Measurements from ENCODE around the gene ROBO2. TPM values are rescaled to one million over a fixed set of nuclear protein-coding genes. Genes with fewer than 3 reads are reported as not detected.

The ROBO2 gene
- total RNA-seq, 1 experiment from 2014 or later = 0.16 TPM

- no peaks in the 10 kb centered on the region for H3K36me3 Mint-ChIP-seq (ENCODE audit: insufficient read depth, unreplicated experiment)
- no peak overlapping the region for H3K4me3 Mint-ChIP-seq (ENCODE audit: unreplicated experiment)
- Histone ChIP-seq H3K4me3 (ENCODE audit: low read depth, low read length) (no peak overlapping the region), H3K4me1 (no peaks in the 10 kb centered on the region), H3K9me3 (no peaks in the 10 kb centered on the region), H3K27me3 (replicated peaks; ENCODE audit: control insufficient read depth, insufficient read depth, low read length) (no peaks in the 10 kb centered on the region), H3K36me3 (ENCODE audit: control insufficient read depth, insufficient read depth, low read length) (no peaks in the 10 kb centered on the region)
- BruUV-seq (replicated peaks) = no TSS peak
- intact Hi-C loops (cut with micrococcal nuclease; ENCODE audit: unreplicated experiment) = no loop called here
- TF ChIP-seq CTCF (IDR thresholded peaks at IDR 0.05; ENCODE audit: insufficient read depth in 1 of 2, low read depth in 1 of 2, low read length in 1 of 2, severe bottlenecking in 1 of 2, unreplicated experiment in 1 of 2) = no peak
- DNase-seq = no peak
- no peak overlapping the region for H3K27ac Mint-ChIP-seq (ENCODE audit: unreplicated experiment)
- peaks cover 6% of the 10 kb centered on the region for H3K27me3 Mint-ChIP-seq (ENCODE audit: insufficient read depth, unreplicated experiment)
- H3K4me1 Mint-ChIP-seq (ENCODE audit: low read depth, unreplicated experiment) = no peaks in the 10 kb centered on the region
- CTCF ChIA-PET = no interaction called here
- POLR2A ChIA-PET = no interaction called here
- no peaks in the 10 kb centered on the region for H3K9me3 Mint-ChIP-seq (ENCODE audit: unreplicated experiment)
Measured at GRCh38 chr3:77259694-77260093, 219.8 kb downstream of the ROBO2 start.

GRCh38 chr3:77262361-77262760, 222.5 kb downstream of the ROBO2 start:
- H3K27me3 Mint-ChIP-seq (ENCODE audit: insufficient read depth, unreplicated experiment) = peaks cover 3% of the 10 kb centered on the region
- no peaks in the 10 kb centered on the region for H3K4me1 ChIP-seq
- no peaks in the 10 kb centered on the region for H3K36me3 Mint-ChIP-seq (ENCODE audit: insufficient read depth, unreplicated experiment)
- POLR2A ChIA-PET = no interaction called here
- CTCF ChIA-PET = no interaction called here
- H3K9me3 Mint-ChIP-seq (ENCODE audit: unreplicated experiment) = no peaks in the 10 kb centered on the region
- H3K4me1 Mint-ChIP-seq (ENCODE audit: low read depth, unreplicated experiment) = no peaks in the 10 kb centered on the region
- intact Hi-C loops (cut with micrococcal nuclease; ENCODE audit: unreplicated experiment) = no loop called here
- BruUV-seq (replicated peaks) = no TSS peak
- no peak overlapping the region for H3K4me3 Mint-ChIP-seq (ENCODE audit: unreplicated experiment)
- H3K27me3 ChIP-seq (replicated peaks; ENCODE audit: control insufficient read depth, insufficient read depth, low read length) = no peaks in the 10 kb centered on the region
- no peaks in the 10 kb centered on the region for H3K36me3 ChIP-seq (ENCODE audit: control insufficient read depth, insufficient read depth, low read length)
- no peak overlapping the region for H3K4me3 ChIP-seq (ENCODE audit: low read depth, low read length)
- TF ChIP-seq CTCF (IDR thresholded peaks at IDR 0.05; ENCODE audit: insufficient read depth in 1 of 2, low read depth in 1 of 2, low read length in 1 of 2, severe bottlenecking in 1 of 2, unreplicated experiment in 1 of 2) = no peak
- DNase-seq = no peak
- no peaks in the 10 kb centered on the region for H3K9me3 ChIP-seq
- no peak overlapping the region for H3K27ac Mint-ChIP-seq (ENCODE audit: unreplicated experiment)

- ChIA-PET CTCF (no interaction called here), POLR2A (no interaction called here)
- Histone ChIP-seq H3K4me1 (no peaks in the 10 kb centered on the region), H3K4me3 (ENCODE audit: low read depth, low read length) (no peak overlapping the region), H3K9me3 (no peaks in the 10 kb centered on the region), H3K27me3 (replicated peaks; ENCODE audit: control insufficient read depth, insufficient read depth, low read length) (no peaks in the 10 kb centered on the region), H3K36me3 (ENCODE audit: control insufficient read depth, insufficient read depth, low read length) (no peaks in the 10 kb centered on the region)
- no peak for TF ChIP-seq CTCF (IDR thresholded peaks at IDR 0.05; ENCODE audit: insufficient read depth in 1 of 2, low read depth in 1 of 2, low read length in 1 of 2, severe bottlenecking in 1 of 2, unreplicated experiment in 1 of 2)
- Mint-ChIP-seq H3K9me3 (ENCODE audit: unreplicated experiment) (no peaks in the 10 kb centered on the region), H3K36me3 (ENCODE audit: insufficient read depth, unreplicated experiment) (no peaks in the 10 kb centered on the region), H3K27ac (ENCODE audit: unreplicated experiment) (no peak overlapping the region), H3K4me1 (ENCODE audit: low read depth, unreplicated experiment) (no peaks in the 10 kb centered on the region), H3K27me3 (ENCODE audit: insufficient read depth, unreplicated experiment) (peaks cover 2% of the 10 kb centered on the region), H3K4me3 (ENCODE audit: unreplicated experiment) (no peak overlapping the region)
- DNase-seq = no peak
- intact Hi-C loops (cut with micrococcal nuclease; ENCODE audit: unreplicated experiment) = no loop called here
- BruUV-seq (replicated peaks) = no TSS peak
Measured at GRCh38 chr3:77267589-77267988, 227.7 kb downstream of the ROBO2 start.

Data from Caco-2 (cell line).